HCT116 (cell line): ENCODE measurements around the gene TMEM47. TPM values are rescaled to one million over a fixed set of nuclear protein-coding genes. Genes with fewer than 3 reads are reported as not detected.

Experiments
- ATAC-seq: fragments of 200-7000 bp; cut with Tn5 transposase; 2 replicates; pipeline ENCODE4 v1.9.1; 2020; ENCODE audit warnings: mild to moderate bottlenecking, moderate library complexity
- BruUV-seq: library from RNA; stranded (reverse); fragments of 400-500 nt; replicated peaks from 2 replicates; lab custom pipeline; 2021; lab: Mats Ljungman, UMichigan
- CTCF ChIA-PET: fragments of 300-600 bp; sonication (Branson Sonifier 250); formaldehyde crosslinking; loops from one replicate; lab custom pipeline; 2021; ENCODE audit warnings: antibody characterized with exemption; lab: Charles Lee
- POLR2A ChIA-PET: fragments of 300-600, 350-600 bp; sonication (Branson Sonifier 250); formaldehyde crosslinking; loops from one replicate; lab custom pipeline; 2021; ENCODE audit warnings: antibody characterized with exemption; lab: Charles Lee
- RAD21 ChIA-PET, 2 experiments: fragments of 300-600 bp; sonication (Branson Sonifier 250); formaldehyde crosslinking; loops; one replicate each; lab custom pipeline; 2023; ENCODE audit warnings: low total read pairs in 2 of 2; ENCODE audit not compliant: uncharacterized antibody in 2 of 2, unreplicated experiment in 2 of 2, low non-redundant PET in 1 of 2; lab: Charles Lee
- DNase-seq: peaks from one replicate; pipeline ENCODE4 v3.0.0-alpha.2; 2010; ENCODE audit warnings: low read depth, low spot score
- H2AFZ ChIP-seq: fragments of 200-600 bp; shearing (Covaris generic), sonication (generic); 2 replicates; pipeline ENCODE4 v1.6.1; 2017; ENCODE audit warnings: low read depth, mixed run types, mixed read lengths, antibody characterized with exemption, low read length; ENCODE audit not compliant: poor library complexity, severe bottlenecking
- H3K27ac ChIP-seq: 2 replicates; pipeline ENCODE4 v1.5.1; 2012; ENCODE audit warnings: low read depth, low read length
- H3K27me3 ChIP-seq: fragments of 200-600 bp; sonication (generic); 2 replicates; pipeline ENCODE4 v1.6.1; 2016; ENCODE audit warnings: mixed run types, low read length, mixed read lengths; ENCODE audit not compliant: insufficient read depth
- H3K36me3 ChIP-seq, 2 experiments: fragments of 200-500 bp in 1 of 2; fragments of 200-600 bp in 1 of 2; sonication (Bioruptor generic) in 1 of 2; sonication (generic) in 1 of 2; 2 replicates each; pipeline versions ENCODE4 v1.5.1 to v1.6.1; 2014 to 2016; ENCODE audit warnings: low read length in 2 of 2, inconsistent platforms in 1 of 2, mixed read lengths in 1 of 2, mixed run types in 1 of 2; ENCODE audit not compliant: insufficient read depth in 2 of 2, control insufficient read depth in 1 of 2
- H3K4me1 ChIP-seq, 2 experiments: fragments of 200-600 bp in 1 of 2; sonication (generic) in 1 of 2; 2 replicates each; pipeline versions ENCODE4 v1.5.1 to v1.6.1; 2012 to 2017; ENCODE audit warnings: low read length in 2 of 2, inconsistent platforms in 1 of 2, mild to moderate bottlenecking in 1 of 2, mixed read lengths in 1 of 2, mixed run types in 1 of 2, moderate library complexity in 1 of 2; ENCODE audit not compliant: insufficient read depth in 2 of 2, control insufficient read depth in 1 of 2
- H3K4me2 ChIP-seq: fragments of 200-600 bp; sonication (generic); 2 replicates; pipeline ENCODE4 v1.6.1; 2017; ENCODE audit warnings: mixed run types, low read length, mixed read lengths
- H3K4me3 ChIP-seq, 2 experiments: fragments of 200-600 bp in 1 of 2; sonication (generic) in 1 of 2; replicated peaks in 1 of 2; 2 replicates each; pipeline ENCODE4 v1.5.1; 2011 to 2016; ENCODE audit warnings: low read length in 2 of 2, control low read depth in 1 of 2, low read depth in 1 of 2, mild to moderate bottlenecking in 1 of 2, mixed read lengths in 1 of 2, mixed run types in 1 of 2
- H3K79me2 ChIP-seq: fragments of 200-600 bp; sonication (generic); 2 replicates; pipeline ENCODE4 v1.6.1; 2017; ENCODE audit warnings: mild to moderate bottlenecking, mixed run types, low read length, moderate library complexity, mixed read lengths; ENCODE audit not compliant: insufficient read depth
- H3K9ac ChIP-seq: fragments of 200-600 bp; sonication (generic); 2 replicates; pipeline ENCODE4 v1.6.1; 2016; ENCODE audit warnings: low read length, mixed read lengths
- H3K9me2 ChIP-seq: fragments of 200-600 bp; sonication (generic), shearing (Covaris generic); 2 replicates; pipeline ENCODE4 v1.6.1; 2017; ENCODE audit warnings: mixed run types, mild to moderate bottlenecking, moderate library complexity; ENCODE audit not compliant: insufficient read depth
- H3K9me3 ChIP-seq, 2 experiments: fragments of 200-500 bp in 1 of 2; fragments of 200-600 bp in 1 of 2; sonication (Bioruptor generic) in 1 of 2; sonication (generic) in 1 of 2; 2 replicates each; pipeline ENCODE4 v1.6.1; 2014 to 2017; ENCODE audit warnings: low read length in 2 of 2, mixed read lengths in 2 of 2, inconsistent platforms in 1 of 2, low read depth in 1 of 2, mild to moderate bottlenecking in 1 of 2, mixed run types in 1 of 2, moderate library complexity in 1 of 2; ENCODE audit not compliant: control insufficient read depth in 1 of 2, insufficient read depth in 1 of 2
- H4K20me1 ChIP-seq: fragments of 200-600 bp; sonication (generic), shearing (Covaris generic); 2 replicates; pipeline ENCODE4 v1.6.1; 2017; ENCODE audit warnings: mixed run types, mild to moderate bottlenecking, moderate library complexity; ENCODE audit not compliant: insufficient read depth
- ATF3 ChIP-seq: IDR thresholded peaks from 2 replicates; pipeline ENCODE4 v1.6.1; 2012
- CEBPB ChIP-seq: IDR thresholded peaks from 2 replicates; pipeline ENCODE4 v1.6.1; 2012; ENCODE audit warnings: low read depth
- EGR1 ChIP-seq: IDR thresholded peaks from 2 replicates; pipeline ENCODE4 v1.6.1; 2012; ENCODE audit warnings: low read depth
- ELF1 ChIP-seq: IDR thresholded peaks from 2 replicates; pipeline ENCODE4 v1.6.1; 2012; ENCODE audit warnings: low read depth, borderline replicate concordance
- EZH2phosphoT487 ChIP-seq: fragments of 200-600 bp; IDR thresholded peaks from 2 replicates; pipeline ENCODE4 v1.6.1; 2018; ENCODE audit warnings: antibody characterized with exemption, borderline replicate concordance
- FOSL1 ChIP-seq: IDR thresholded peaks from 2 replicates; pipeline ENCODE4 v1.6.1; 2012; ENCODE audit warnings: low read depth
- JUND ChIP-seq: IDR thresholded peaks from 2 replicates; pipeline ENCODE4 v1.6.1; 2012
- MAX ChIP-seq: IDR thresholded peaks from 2 replicates; pipeline ENCODE4 v1.6.1; 2012
- POLR2A ChIP-seq: IDR thresholded peaks from 2 replicates; pipeline ENCODE4 v1.7.0; 2011; ENCODE audit warnings: borderline replicate concordance; ENCODE audit not compliant: insufficient read depth, insufficient read length; ENCODE audit errors: extremely low read depth
- POLR2AphosphoS5 ChIP-seq: IDR thresholded peaks from 2 replicates; pipeline ENCODE4 v1.6.1; 2011; ENCODE audit warnings: mild to moderate bottlenecking, low read depth, low read length, moderate library complexity
- RAD21 ChIP-seq: IDR thresholded peaks from 2 replicates; pipeline ENCODE4 v1.6.1; 2012; ENCODE audit warnings: low read depth, mild to moderate bottlenecking
- REST ChIP-seq: IDR thresholded peaks from 2 replicates; pipeline ENCODE4 v1.6.1; 2012; ENCODE audit warnings: low read depth
- SP1 ChIP-seq: IDR thresholded peaks from 2 replicates; pipeline ENCODE4 v1.6.1; 2012; ENCODE audit warnings: low read depth
- SRF ChIP-seq: IDR thresholded peaks from 2 replicates; pipeline ENCODE4 v1.6.1; 2012; ENCODE audit warnings: low read depth
- ZBTB33 ChIP-seq: IDR thresholded peaks from 2 replicates; pipeline ENCODE4 v1.6.1; 2011; ENCODE audit warnings: mild to moderate bottlenecking, low read length, moderate library complexity; ENCODE audit not compliant: insufficient replicate concordance; ENCODE audit errors: extremely low read depth
- ZFX ChIP-seq: fragments of 450-650 bp; IDR thresholded peaks from 2 replicates; pipeline ENCODE4 v1.6.1; 2017
- ZNF274 ChIP-seq: fragments of 200-500 bp; sonication (Bioruptor generic); IDR thresholded peaks from 2 replicates; pipeline ENCODE4 v1.6.1; 2014; ENCODE audit warnings: mild to moderate bottlenecking, low read depth, low read length, inconsistent platforms
- intact Hi-C: fragments of 100-400 bp; cut with micrococcal nuclease; formaldehyde crosslinking; loops from 2 replicates; pipeline ENCODE4 v1.10.0; 2022
- total RNA-seq: library from RNA; stranded (reverse); gene quantifications from one replicate; pipeline ENCODE4 v1.2.1, GENCODE V29; 2021; ENCODE audit not compliant: unreplicated experiment

The TMEM47 gene
- total RNA-seq, 1 experiment from 2014 or later = 0.10 TPM

- Histone ChIP-seq H3K4me3 (no peak overlapping the region), H3K79me2 (no peaks in the 10 kb centered on the region), H3K9ac (no peak overlapping the region), H3K9me3 (no peaks in the 10 kb centered on the region), H4K20me1 (no peaks in the 10 kb centered on the region), H2AFZ (no peak overlapping the region), H3K9me2 (no peaks in the 10 kb centered on the region), H3K4me2 (no peak overlapping the region), H3K4me1 (no peaks in the 10 kb centered on the region), H3K27me3 (no peaks in the 10 kb centered on the region), H3K27ac (no peak overlapping the region), H3K36me3 (no peaks in the 10 kb centered on the region)
- DNase-seq (no peak), ATAC-seq (no peak)
- TF ChIP-seq CEBPB (no peak), ATF3 (no peak), REST (no peak), ZFX (no peak), ZNF274 (no peak), EZH2phosphoT487 (no peak), RAD21 (no peak), POLR2AphosphoS5 (no peak), SP1 (no peak), ELF1 (no peak), JUND (no peak), MAX (no peak), FOSL1 (no peak), EGR1 (no peak), POLR2A (no peak), ZBTB33 (no peak), SRF (no peak)
- ChIA-PET POLR2A (no interaction called here), CTCF (no interaction called here), RAD21 (no interaction called here)
- intact Hi-C loops = no loop called here
- BruUV-seq = no TSS peak
These were observed 3.3 kb downstream of the TMEM47 start for GRCh38 chrX:34653811-34654210.
